TTC549 (cell line): ENCODE data around the gene TXNDC16.

Experiments
- FAIRE-seq: peaks from 2 replicates; lab custom pipeline; 2012; peaks lifted over from hg19 to GRCh38; lab: Jason Lieb, UNC

TXNDC16 gene

DNA sequence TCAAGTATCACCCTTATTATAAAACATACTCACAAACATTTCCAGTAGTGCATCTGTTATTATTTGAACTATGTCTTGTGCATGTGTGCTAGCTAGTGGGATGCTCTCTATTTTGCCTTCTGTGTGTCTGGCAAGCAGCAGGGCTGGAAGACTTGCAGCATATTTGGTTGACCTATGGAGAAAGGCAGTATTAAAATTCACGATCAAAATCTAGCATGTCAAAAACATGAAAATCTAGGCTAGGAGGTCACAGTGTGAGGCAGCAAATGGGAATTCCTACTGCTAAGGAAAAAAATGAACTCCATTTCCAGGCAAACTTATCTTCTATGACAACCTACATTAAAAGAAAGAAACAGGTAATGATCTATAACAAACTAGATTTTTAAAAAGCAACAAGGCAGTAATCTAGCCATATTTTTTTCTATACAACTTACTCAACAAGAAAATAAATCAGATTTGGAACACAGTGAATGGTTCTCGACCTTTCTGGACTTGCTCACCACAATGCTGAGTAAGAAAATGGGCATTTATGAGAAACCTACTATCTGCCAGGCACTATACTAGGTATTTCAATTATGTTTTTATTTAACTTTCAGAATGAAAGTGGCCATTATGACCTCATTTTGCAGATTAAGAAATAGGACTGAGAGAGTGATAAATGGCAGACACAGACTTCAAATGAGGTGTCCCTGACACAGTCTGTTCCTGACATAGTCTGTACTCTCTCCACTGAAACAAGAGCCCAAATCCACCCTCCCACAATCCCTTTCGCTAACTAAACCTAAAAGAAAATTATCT lies 96.8 kb downstream of the TXNDC16 start:
- no peak for FAIRE-seq

DNA sequence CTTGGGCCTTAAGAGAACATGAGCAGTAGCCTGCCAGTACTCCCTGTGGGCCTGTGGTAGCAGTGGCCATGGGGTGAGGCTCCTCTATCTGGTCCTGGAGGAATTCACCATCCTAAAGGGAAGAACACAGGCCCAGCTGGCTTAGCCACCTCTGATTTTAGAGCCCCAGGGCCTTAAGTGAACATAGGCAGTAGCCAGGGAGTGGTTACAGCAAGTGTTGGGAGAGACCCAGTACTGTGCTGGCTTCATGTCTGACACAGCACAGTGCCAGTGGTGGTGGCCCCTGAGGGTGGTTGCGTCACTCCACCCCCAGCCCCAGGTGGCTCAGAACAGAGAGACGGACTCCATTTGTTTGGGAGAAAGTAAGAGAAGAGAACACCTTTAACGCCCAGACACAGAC lies 105.1 kb downstream of the TXNDC16 start:
- FAIRE-seq: no peak

DNA sequence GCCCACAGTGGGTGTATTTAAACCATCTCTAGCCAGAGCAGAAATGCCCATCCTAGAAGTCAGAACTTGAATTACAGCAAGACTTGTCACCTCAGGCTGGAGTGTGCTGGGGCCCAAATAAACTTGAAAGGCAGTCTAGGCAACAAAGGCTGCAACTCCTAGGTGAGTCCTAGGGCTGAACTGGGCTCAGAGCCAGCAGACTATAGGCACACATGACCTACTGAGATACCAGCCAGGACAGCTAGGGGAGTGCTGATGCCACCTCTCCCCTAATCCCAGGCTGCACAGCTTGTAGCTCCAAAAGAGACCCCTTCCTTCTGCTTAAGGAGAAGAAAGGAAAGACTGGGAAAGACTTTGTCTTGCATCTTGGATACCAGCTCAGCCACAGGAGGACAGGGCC lies 106.0 kb downstream of the TXNDC16 start:
- FAIRE-seq: no peak

DNA sequence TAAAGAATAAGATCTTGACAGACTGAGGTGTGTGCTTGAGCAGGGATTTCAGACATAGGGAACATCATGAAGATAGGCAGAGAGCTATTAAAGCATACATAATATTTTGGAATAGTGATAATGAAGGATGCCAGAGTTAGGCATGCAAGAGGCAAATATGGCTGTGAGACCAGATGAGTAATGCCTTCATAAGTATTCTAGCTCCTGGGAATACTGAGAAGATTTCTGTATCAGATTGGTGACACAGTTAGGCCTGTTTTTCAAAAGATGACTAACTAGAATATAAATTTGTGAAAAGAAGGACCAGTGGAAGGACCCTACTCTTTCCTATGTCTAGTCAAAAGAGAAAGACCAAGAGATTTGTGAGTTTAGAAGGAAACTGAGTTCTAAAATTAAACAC lies 108.8 kb downstream of the TXNDC16 start:
- no peak for FAIRE-seq

DNA sequence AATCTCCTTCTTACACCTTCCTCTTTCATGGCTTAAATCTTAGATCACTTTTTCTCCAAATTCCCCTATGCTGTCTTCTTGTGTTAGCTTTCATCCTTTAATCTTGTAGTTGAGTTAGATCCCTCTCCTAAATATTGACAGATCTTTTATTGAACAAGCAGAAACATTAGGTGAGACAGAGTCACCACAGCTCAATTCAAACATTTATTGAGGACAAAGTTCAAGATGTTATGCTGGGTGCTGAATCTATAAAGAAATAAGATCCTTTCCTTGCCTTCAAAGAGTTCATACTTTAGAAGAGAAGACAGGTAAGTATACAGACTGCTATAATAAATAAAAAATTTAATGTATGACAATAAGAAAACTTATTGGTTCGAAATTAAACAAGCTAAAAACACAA lies 109.7 kb downstream of the TXNDC16 start:
- no peak for FAIRE-seq

DNA sequence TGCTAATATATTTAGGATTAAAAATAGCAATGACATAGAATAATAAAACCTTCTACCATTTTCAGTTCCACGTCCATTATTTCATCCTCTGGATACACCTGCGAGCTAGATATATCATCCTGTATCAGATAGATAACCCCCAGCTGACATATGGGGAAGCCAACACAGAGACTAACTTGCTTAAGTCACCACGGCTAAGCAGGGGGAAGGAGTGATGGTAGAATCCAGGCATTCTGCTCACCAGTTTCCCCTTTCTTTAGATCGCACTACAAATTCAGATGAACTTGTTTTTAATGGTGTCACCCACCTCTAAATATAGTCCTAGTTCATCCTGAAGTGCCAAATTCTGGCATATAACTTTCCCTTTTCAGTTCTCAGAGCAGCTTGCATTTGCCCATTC lies 110.1 kb downstream of the TXNDC16 start:
- FAIRE-seq: no peak

DNA sequence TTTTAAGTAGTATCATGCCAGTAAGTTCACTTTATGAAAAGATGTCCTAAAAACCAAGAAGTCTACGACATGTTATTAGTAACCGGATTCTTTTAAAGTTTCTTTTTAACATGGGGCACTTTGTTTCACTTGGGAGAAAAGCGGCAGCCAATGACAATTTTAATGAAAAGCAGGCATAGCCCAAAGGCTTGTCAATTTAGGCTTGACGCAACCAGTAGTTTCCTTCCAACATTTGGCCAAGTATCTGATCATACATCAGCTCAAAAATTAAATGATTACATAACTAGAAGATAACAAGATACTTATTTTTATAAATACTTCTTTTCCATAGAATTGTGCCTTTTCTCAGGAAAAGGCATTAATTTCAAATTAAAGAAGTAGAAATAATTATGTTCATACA lies 112.8 kb downstream of the TXNDC16 start:
- FAIRE-seq: no peak

DNA sequence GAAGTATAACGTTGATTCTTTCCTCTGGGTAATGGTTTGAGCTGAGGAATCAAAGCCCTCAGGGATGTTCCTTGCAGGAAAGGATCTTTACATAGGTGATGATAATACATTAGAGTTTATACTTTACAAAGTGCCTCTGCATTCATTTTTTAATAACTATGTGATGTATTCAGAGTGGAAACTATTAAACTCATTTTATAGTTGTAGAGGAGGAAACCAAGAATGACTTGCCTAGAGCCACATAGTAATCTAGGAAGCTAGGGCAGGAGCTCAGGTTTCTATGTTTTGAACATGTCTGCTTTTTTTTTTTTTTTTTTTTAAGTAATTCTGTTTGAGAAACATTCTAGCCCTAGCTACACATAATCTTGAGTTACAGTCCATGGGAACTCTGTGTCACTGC lies 117.3 kb downstream of the TXNDC16 start:
- FAIRE-seq: no peak

DNA sequence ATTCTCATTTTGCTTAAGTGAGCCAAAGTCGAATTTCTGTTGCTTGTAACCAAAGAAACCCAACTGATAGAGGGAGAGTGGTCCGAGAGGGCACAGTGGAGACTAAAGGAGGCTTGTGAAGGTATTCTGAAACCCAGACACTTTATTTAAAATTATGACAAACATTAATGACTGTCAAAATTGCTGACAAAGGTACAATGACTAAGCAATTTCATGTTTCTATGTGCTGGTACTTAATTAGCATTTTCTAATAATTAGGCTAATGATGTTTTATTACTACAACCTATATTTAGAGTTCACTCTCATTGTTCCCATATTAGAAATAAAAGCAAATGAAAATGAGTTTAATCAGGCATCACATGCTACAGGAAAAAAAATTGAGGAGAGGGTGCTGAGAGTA lies 121.8 kb downstream of the TXNDC16 start:
- no peak for FAIRE-seq

DNA sequence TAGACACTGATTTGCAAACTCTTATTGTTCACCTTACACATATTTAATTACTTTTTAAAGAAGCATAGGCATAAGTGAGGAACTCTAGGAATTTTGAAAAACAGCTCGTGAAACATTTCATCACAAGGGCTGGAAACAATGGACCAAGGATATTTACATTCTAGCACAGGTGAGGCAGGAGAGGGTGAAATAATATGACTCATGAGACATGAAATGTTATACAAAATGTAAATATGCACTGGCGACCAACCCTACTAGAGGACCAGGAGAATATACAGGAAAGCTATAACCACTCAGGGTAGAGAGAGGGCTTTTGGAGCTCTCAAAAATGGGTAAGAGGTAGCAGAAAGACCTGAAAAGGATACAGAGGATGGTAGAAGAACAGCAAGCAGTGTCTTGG lies 122.9 kb downstream of the TXNDC16 start:
- no peak for FAIRE-seq

DNA sequence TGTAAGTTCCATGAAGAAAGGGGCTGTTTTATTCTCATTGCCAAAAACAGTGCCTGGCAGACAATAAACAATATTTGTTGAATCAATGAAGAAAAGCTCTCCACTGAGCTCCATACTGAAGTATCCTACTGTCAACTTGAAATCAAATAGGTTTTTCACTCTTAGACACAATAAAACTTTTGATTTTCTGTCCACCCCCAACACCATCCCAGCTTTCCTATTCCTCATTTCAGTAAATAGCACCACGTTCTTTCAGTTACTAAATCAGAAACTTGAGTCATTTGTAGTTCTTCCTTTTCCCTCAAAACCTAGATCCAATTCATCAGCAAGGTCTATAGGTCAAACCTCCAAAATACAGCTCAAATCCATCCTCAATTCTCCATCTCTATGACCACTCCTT lies 124.8 kb downstream of the TXNDC16 start:
- no peak for FAIRE-seq

DNA sequence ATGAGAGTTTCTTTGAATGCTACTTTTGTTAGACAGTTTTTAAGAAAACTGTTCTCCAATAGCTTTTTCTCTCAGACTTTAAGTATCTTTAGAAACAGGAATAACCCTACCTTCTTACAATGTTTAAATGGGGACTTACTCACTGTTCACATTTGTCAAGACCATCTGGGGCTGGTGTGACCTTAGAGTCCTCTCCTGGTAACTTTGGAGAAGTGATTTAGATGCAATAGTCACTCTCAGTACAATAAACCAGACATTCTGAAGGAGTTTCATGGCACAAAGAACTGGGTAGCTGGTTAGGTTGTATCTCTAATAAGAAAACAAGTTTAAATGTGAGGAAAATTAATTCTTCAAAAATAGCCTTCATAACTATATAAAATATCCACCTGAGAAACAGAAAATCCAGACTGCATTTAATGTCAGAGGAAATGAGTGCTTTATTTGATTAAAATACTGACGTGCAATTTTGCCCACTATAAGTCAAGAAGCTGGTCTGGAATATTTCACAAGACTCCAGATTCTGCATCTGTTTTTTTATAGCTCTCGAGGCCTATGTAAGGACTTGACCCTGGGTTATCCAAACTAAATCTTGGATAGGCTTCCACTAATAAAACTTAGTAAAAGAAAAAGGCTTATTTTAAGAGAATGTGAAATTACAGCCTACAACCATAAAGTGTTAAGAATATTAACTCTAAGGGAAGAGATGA lies 129.5 kb downstream of the TXNDC16 start:
- FAIRE-seq: no peak

DNA sequence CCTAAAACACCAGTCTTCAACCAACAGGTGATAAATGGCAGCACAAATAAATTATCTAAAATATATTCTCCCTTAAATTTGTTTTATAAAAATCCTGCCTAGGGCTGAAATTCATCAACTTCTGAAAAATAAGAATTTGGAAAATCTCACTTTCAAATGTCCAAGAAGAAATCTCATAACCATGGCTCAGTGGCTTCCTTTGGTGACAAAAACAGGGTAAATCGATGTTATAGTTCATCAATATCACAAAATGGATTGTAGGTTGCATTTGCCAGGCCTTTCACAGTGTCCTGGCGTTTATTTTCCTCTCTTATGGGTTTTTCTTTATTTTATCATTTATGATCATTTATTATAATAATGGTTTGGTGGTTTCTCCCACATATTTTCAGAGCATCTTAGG lies 135.2 kb downstream of the TXNDC16 start:
- no peak for FAIRE-seq

DNA sequence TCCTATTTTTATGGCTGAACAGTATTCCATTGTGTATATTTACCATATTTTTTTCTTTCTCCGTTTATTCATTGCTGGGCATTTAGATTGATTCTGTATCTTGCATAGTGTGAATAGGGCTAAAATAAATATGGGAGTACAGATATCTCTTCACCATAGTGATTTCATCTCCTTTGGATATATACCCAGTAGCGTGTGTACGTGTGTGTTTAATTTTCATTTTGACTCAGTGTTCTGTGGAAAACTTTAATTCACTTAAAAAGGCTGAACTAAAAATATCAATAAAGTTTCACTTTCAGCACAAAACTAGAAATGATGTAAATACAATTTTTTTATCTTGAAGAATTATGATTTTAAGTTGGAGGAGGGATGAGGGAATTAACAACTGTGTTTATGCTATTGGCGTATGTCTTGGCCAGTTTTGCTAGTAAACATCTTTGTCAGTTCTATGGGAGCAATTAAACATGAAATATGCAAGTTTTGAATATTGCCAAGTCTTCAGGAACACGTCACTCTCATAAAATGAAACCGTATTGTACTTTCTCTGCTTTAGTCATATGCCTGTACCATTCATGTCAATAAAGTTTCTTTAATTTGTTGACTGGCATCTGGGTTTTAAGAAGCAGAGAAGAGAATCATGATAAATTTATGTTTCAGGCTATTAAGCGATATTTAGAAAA lies 138.4 kb downstream of the TXNDC16 start:
- no peak for FAIRE-seq

DNA sequence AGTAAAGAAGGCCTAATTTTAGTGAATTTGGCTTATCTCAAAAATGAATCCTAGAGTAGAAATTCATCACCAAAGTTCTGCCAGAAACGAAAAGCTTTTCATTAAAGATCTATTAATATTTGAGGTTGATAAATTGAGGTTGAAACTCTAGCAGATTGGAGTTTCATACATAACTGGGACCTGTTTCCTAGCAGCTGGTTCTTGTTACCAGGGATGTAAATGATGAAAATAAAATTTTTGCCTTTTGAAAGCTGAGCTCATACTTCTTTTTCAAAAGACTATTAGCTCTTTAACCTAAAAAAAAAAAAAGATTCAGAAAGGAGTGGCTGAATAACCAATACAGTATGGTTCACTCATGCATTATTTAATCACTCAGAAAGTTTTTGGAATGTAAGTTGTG lies 139.9 kb downstream of the TXNDC16 start:
- no peak for FAIRE-seq

DNA sequence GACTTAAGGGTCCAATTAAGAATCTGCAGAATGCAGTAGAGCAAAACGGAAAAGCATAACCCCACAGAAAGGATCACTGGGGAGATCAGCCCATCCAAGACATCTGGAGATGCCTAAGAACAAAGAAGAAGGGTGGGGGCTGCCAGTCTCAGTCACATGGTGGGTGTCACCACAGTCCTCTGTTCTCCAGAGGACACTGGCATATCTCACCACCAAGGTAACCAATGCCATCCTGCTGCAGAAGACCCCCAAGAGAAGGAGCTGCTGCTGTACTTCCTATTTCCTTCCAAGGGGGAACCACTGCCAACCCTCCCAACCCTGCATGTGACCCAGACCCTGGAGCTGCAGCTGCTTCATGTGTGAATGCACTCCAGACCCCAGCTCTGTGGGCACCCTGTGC lies 147.0 kb downstream of the TXNDC16 start:
- no peak for FAIRE-seq

DNA sequence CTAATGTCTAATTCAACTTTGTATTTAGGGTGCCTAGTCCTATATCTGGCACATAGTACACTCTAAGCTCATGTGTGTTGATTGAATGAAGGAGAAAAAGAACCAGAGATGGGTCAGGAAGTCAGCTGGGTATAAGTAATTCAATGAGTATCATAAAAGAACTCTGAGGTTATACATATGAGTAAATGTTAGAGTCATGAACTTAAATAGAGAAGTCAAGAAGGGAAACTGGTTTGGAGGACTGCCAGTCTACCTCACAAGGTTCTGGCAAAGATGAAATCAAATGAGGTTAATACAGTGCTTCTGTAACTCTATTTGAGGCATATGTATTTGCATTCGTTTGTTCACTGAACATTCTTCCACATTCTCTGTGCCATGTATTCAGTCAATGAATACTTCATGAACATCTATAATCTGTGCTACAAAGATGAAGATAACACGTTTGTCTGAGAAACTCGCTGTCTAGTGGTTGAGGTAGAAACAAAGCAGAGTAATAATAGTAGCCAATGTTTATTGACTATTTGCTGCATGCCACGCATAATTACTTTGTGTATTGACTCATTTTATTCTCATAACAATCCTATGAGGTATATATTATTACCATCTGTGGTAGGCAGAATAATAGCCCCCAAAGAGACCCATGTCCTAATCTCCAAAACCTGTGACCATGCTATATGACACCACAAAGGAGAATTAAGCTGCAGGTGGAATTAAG lies 149.3 kb downstream of the TXNDC16 start:
- no peak for FAIRE-seq

DNA sequence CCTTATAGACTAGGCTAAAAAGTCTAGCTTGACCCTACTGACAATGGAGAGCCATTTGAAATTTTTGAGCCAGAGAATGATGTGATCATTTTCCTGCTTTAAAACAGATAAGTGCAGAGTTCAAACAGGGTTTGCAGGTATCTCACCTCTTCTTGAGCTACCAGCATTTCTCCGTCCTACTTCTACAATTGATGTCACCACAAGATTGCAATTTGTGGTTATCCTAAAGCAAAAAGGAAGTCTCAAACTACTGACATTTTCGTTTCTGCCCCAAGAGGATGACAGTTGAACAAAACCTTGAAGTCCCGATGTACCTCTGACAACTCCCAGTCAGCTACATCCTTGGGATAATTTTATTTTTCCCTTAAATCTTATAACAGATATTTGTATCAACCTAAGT lies 151.5 kb downstream of the TXNDC16 start:
- FAIRE-seq: no peak

DNA sequence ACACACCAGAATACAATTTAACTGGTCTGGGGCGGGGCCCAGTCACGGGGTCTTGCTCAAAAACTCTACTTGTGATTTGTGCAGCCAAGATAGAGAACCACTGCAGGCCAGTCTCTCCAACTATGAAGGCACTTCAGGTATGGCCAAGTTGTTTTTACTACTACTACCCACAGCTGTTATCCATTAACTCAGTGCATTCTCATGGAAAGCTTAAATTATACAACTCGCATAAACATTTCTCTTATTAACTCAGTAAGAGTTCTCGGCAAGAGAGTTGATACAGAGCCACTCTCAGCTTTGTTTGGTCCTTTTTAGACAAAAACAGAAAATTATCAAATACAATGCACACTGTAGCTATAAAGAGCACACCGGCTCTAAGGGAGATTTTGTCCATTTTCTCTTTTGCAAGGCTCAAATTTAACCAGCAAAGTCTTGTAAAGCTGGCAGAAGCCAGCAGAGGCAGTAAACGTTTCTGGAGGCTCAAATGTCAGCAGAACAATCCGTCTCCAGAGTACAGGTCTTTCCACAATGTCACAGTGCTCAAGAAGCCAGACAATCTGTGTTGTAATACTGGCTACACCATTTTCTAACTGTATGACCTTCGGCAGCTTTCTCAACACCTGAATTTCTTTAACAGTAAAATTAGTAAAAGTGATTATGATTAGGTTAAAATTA lies 152.2 kb downstream of the TXNDC16 start:
- FAIRE-seq: no peak

DNA sequence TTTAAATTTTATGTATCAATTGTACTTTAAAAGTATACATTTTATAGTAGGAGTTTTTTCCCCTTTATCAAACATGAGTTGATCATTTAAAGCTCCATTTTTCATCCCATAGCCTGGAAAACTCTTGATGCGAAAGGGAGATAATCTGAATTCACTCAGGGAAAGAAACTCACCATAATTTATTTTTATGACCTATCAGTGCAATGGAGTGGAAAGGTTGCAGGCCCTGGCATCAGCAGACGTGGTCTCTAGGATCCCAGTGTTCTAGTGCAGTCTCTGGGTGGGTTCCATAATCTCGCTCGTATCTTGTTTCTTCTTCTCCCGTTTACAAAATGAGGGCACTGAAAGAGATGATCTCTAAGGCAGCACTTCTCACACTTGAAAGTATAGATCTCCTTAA lies 153.2 kb downstream of the TXNDC16 start:
- no peak for FAIRE-seq

DNA sequence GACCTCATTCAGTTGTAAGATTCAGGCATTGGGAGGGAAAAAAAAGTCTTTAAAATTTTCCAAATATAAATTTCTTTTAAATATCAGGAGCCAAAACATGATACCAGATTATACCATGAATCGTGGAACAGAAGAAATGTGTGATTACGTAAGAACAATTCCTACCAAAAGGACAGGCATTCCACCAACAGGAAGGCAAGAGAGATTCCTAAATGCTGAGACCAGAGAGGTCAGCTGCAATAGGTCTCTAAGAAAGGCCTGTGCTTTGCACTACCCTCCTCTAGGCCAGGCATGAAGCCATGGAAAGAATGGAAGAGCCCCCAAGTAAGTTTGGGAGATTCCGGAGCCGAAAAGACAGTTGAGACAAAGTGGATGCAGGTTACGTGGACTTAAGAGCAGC lies 154.5 kb downstream of the TXNDC16 start:
- FAIRE-seq: no peak

DNA sequence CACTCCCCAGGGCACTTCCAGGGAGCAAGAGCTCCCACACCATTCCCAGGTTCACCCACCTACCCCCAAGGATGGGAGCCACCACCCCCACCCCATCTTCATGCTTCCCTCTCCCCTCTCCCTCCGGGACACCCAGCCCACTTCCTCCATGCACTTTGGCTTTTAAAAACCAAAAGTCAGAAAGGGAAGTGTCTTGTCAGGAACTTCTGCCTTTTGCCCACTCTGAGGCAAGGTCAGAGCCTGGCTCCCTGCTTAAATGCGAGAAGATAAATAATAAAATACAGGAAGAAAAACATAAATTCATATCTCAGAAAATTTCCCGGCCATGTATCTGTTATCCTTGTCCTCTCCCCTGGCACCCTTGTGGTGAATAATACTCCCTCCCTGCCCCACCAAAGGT lies 156.6 kb downstream of the TXNDC16 start:
- no peak for FAIRE-seq
